H1 (cell line): ENCODE data around the gene CDC27. TPM values are rescaled to one million over a fixed set of nuclear protein-coding genes. Genes with fewer than 3 reads are reported as not detected.

Experiments
- CHD1 ChIP-seq: IDR thresholded peaks from 2 replicates; pipeline ENCODE4 v1.6.1; 2012; ENCODE audit warnings: low read depth, low read length, improper control_type of control experiment
- SP2 ChIP-seq: IDR thresholded peaks from 2 replicates; pipeline ENCODE4 v1.6.1; 2012; ENCODE audit warnings: mild to moderate bottlenecking, low read length, inconsistent platforms
- TAF1 ChIP-seq: IDR thresholded peaks from 2 replicates; pipeline ENCODE4 v1.6.1; 2011; ENCODE audit warnings: mild to moderate bottlenecking, low read depth, low read length
- TCF12 ChIP-seq: IDR thresholded peaks from 2 replicates; pipeline ENCODE4 v1.6.1; 2011; ENCODE audit warnings: low read depth, mild to moderate bottlenecking, low read length
- polyA plus RNA-seq, 7 experiments: library from polyadenylated mRNA; depleted of rRNA in 3 of 7; stranded (reverse) in 5 of 7; unstranded in 2 of 7; fragments of >200 nt in 5 of 7; fragments of 200-250 nt in 2 of 7; gene quantifications; 1 replicate in 5 of 7; 2 replicates in 1 of 7; 4 replicates in 1 of 7; pipeline versions ENCODE4 v1.2.1 to v1.2.3, GENCODE V29; 2011 to 2013; ENCODE audit warnings: missing spikeins in 2 of 7, mixed read lengths in 2 of 7
- total RNA-seq: library from RNA; stranded (reverse); fragmentation: NEBNext Ultra II Directional; extraction: Animal tissue kit (Norgen Biotek cat#: 25700); gene quantifications from 2 replicates; pipeline ENCODE4 v1.2.1, GENCODE V29; 2021
- TF ChIP-seq, protein P1 (sequence below): IDR thresholded peaks from 2 replicates; pipeline ENCODE4 v1.6.1; 2012; ENCODE audit warnings: inconsistent platforms
- TF ChIP-seq, protein P2 (sequence below), 3 experiments: IDR thresholded peaks; 1 replicate in 2 of 3; 2 replicates in 1 of 3; pipeline versions ENCODE4 v1.5.1 to v1.6.1; 2011; ENCODE audit warnings: low read length in 3 of 3, mild to moderate bottlenecking in 3 of 3, inconsistent platforms in 2 of 3, low read depth in 1 of 3, moderate library complexity in 1 of 3; ENCODE audit not compliant: insufficient read depth in 1 of 3; ENCODE audit errors: control extremely low read depth in 1 of 3

Gene CDC27
- total and polyA plus RNA-seq, 2 of the 8 experiments (the other 6 are each of a cell fraction or from before 2014, with no cell fraction given): 41.9 to 87.5 TPM

DNA sequence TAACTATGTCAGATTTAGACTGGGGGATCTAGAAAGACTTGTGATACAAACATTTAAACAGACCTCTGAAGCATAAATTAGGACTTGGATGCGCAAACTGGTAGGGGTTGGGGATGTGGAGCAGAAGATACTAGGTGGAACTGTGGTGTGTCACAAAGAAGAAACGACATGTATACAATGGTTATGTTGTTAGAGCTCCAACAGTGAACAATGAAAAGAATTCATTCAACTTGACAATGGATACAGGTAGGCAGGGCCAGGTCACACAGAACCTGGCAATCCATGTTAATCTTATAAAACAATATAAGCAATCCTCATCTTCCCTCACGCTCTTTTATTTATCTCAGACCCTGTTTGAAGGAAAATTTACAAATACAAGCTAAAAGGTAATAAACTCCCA lies 102.0 kb downstream of the CDC27 start (continued):
- TF ChIP-seq CHD1 (no peak), SP2 (no peak), TCF12 (no peak), TAF1 (no peak)
- TF ChIP-seq, protein P1, sequence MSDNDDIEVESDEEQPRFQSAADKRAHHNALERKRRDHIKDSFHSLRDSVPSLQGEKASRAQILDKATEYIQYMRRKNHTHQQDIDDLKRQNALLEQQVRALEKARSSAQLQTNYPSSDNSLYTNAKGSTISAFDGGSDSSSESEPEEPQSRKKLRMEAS: no peak
- TF ChIP-seq, protein P2, sequence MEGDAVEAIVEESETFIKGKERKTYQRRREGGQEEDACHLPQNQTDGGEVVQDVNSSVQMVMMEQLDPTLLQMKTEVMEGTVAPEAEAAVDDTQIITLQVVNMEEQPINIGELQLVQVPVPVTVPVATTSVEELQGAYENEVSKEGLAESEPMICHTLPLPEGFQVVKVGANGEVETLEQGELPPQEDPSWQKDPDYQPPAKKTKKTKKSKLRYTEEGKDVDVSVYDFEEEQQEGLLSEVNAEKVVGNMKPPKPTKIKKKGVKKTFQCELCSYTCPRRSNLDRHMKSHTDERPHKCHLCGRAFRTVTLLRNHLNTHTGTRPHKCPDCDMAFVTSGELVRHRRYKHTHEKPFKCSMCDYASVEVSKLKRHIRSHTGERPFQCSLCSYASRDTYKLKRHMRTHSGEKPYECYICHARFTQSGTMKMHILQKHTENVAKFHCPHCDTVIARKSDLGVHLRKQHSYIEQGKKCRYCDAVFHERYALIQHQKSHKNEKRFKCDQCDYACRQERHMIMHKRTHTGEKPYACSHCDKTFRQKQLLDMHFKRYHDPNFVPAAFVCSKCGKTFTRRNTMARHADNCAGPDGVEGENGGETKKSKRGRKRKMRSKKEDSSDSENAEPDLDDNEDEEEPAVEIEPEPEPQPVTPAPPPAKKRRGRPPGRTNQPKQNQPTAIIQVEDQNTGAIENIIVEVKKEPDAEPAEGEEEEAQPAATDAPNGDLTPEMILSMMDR (IDR thresholded peaks at IDR 0.05; ENCODE audit: control extremely low read depth in 1 of 3, insufficient read depth in 1 of 3, low read depth in 1 of 3, low read length in 3 of 3): no peak
